Neutrophil (primary cell): Measurements from ENCODE around the gene NFATC2.

Experiments used
- H3K27ac ChIP-seq: fragments of 200-600 bp; sonication (generic); 2 replicates; pipeline ENCODE4 v1.5.1; 2016; ENCODE audit warnings: mild to moderate bottlenecking, moderate library complexity
- H3K27me3 ChIP-seq: fragments of 200-600 bp; sonication (generic); 2 replicates; pipeline ENCODE4 v1.6.0; 2016; ENCODE audit warnings: mild to moderate bottlenecking
- H3K36me3 ChIP-seq: fragments of 200-600 bp; sonication (generic); 2 replicates; pipeline ENCODE4 v1.5.1; 2017
- H3K4me1 ChIP-seq, 2 experiments: fragments of 200-600 bp in 1 of 2; sonication (generic) in 1 of 2; 1 replicate in 1 of 2; 2 replicates in 1 of 2; pipeline versions ENCODE4 v1.5.1 to v1.6.1; 2013 to 2016; ENCODE audit warnings: low read depth in 1 of 2, low read length in 1 of 2, mild to moderate bottlenecking in 1 of 2, moderate library complexity in 1 of 2; ENCODE audit not compliant: control insufficient read depth in 1 of 2, insufficient read depth in 1 of 2
- H3K4me3 ChIP-seq, 2 experiments: fragments of 200-600 bp in 1 of 2; sonication (generic) in 1 of 2; 1 replicate in 1 of 2; 2 replicates in 1 of 2; pipeline ENCODE4 v1.5.1; 2013 to 2016; ENCODE audit warnings: low read depth in 1 of 2, low read length in 1 of 2, mild to moderate bottlenecking in 1 of 2, moderate library complexity in 1 of 2
- H3K9me3 ChIP-seq: fragments of 200-600 bp; sonication (generic); 2 replicates; pipeline ENCODE4 v1.5.1; 2016
- CTCF ChIP-seq: fragments of 200-600 bp; sonication (generic); IDR thresholded peaks from 2 replicates; pipeline ENCODE4 v1.5.1; 2016; ENCODE audit warnings: antibody characterized with exemption

Gene NFATC2

GRCh38 chr20:51369503-51369902 lies 173.0 kb downstream of the NFATC2 start:
- H3K36me3 ChIP-seq = no peaks in the 10 kb centered on the region
- no peaks in the 10 kb centered on the region for H3K4me1 ChIP-seq
- H3K9me3 ChIP-seq = no peaks in the 10 kb centered on the region
- no peak for TF ChIP-seq CTCF
- no peak overlapping the region for H3K4me3 ChIP-seq
- H3K27ac ChIP-seq = no peak overlapping the region
- no peaks in the 10 kb centered on the region for H3K27me3 ChIP-seq

- Histone ChIP-seq H3K4me1 (no peaks in the 10 kb centered on the region), H3K4me3 (no peak overlapping the region), H3K27ac (no peak overlapping the region), H3K27me3 (no peaks in the 10 kb centered on the region), H3K36me3 (no peaks in the 10 kb centered on the region), H3K9me3 (no peaks in the 10 kb centered on the region)
- TF ChIP-seq CTCF = no peak
These were observed 173.9 kb downstream of the NFATC2 start for GRCh38 chr20:51368461-51369211.

- H3K27ac ChIP-seq = no peak overlapping the region
These were observed 176.2 kb downstream of the NFATC2 start for GRCh38 chr20:51366155-51366886.

GRCh38 chr20:51365670-51366069 lies 176.8 kb downstream of the NFATC2 start:
- Histone ChIP-seq H3K27me3 (no peaks in the 10 kb centered on the region), H3K4me3 (no peak overlapping the region), H3K36me3 (no peaks in the 10 kb centered on the region), H3K9me3 (no peaks in the 10 kb centered on the region), H3K4me1 (no peaks in the 10 kb centered on the region), H3K27ac (no peak overlapping the region)
- TF ChIP-seq CTCF = no peak

More at GRCh38 chr20:51366155-51366886, 176.2 kb downstream of the NFATC2 start:
- H3K4me3 ChIP-seq = no peak overlapping the region
- no peaks in the 10 kb centered on the region for H3K27me3 ChIP-seq
- H3K9me3 ChIP-seq = no peaks in the 10 kb centered on the region
- no peaks in the 10 kb centered on the region for H3K4me1 ChIP-seq
- H3K36me3 ChIP-seq = no peaks in the 10 kb centered on the region
- TF ChIP-seq CTCF = no peak

- Histone ChIP-seq H3K4me1 (no peaks in the 10 kb centered on the region), H3K27me3 (no peaks in the 10 kb centered on the region), H3K4me3 (no peak overlapping the region), H3K36me3 (no peaks in the 10 kb centered on the region), H3K27ac (no peak overlapping the region), H3K9me3 (no peaks in the 10 kb centered on the region)
- no peak for TF ChIP-seq CTCF
These were observed 178.7 kb downstream of the NFATC2 start for GRCh38 chr20:51363813-51364212.
